GM19025 (cell line): ENCODE data around the gene PPIH.
"Not testable (repeated sequence)": the region's sequence is repeated elsewhere in the genome, so short reads cannot be mapped to it uniquely, and the experiment has no call there.

Experiments used
- ATAC-seq: cut with Tn5 transposase; IDR thresholded peaks from one replicate; pipeline ENCODE4 v1.9.1; 2021; ENCODE audit warnings: mild to moderate bottlenecking, low read depth, moderate library complexity; ENCODE audit not compliant: unreplicated experiment

Gene PPIH

GRCh38 chr1:42657981-42658876 is at the start of gene PPIH:
TSS of gene PPIH (plus strand) at chr1:42658423. CDS start at chr1:42658447, 24 bp downstream.
- ATAC-seq, result peak; percentile 96

- no peak for ATAC-seq
Measured at GRCh38 chr1:42613803-42614131, 44.5 kb upstream of the PPIH start.

GRCh38 chr1:42618866-42619265 is 39.4 kb upstream of the PPIH start:
- ATAC-seq, result no peak

- no peak for ATAC-seq
Measured at GRCh38 chr1:42620307-42620706, 37.9 kb upstream of the PPIH start.

- not testable (repeated sequence) for ATAC-seq
Measured at GRCh38 chr1:42621180-42621579, 37.0 kb upstream of the PPIH start.

GRCh38 chr1:42627205-42627604 is 31.0 kb upstream of the PPIH start:
- ATAC-seq, result not testable (repeated sequence)

GRCh38 chr1:42639116-42639515 is 19.1 kb upstream of the PPIH start:
- no peak for ATAC-seq

- no peak for ATAC-seq
Measured at GRCh38 chr1:42646056-42646455, 12.2 kb upstream of the PPIH start.

GRCh38 chr1:42657201-42657600 is 1.0 kb upstream of the PPIH start:
- ATAC-seq, result no peak

- no peak for ATAC-seq
Measured at GRCh38 chr1:42658877-42659337, 684 bp downstream of the PPIH start.

- ATAC-seq, result no peak
Measured at GRCh38 chr1:42660907-42661500, 2.8 kb downstream of the PPIH start.

- no peak for ATAC-seq
Measured at GRCh38 chr1:42669936-42670335, 11.7 kb downstream of the PPIH start.

GRCh38 chr1:42670425-42670824 is 12.2 kb downstream of the PPIH start:
- no peak for ATAC-seq

GRCh38 chr1:42674214-42674613 is 16.0 kb downstream of the PPIH start:
- ATAC-seq, result no peak

GRCh38 chr1:42674682-42675081 is 16.5 kb downstream of the PPIH start:
- no peak for ATAC-seq

- no peak for ATAC-seq
Measured at GRCh38 chr1:42675467-42675866, 17.2 kb downstream of the PPIH start.

- no peak for ATAC-seq
Measured at GRCh38 chr1:42676534-42677087, 18.4 kb downstream of the PPIH start.

- no peak for ATAC-seq
Measured at GRCh38 chr1:42679364-42679983, 21.3 kb downstream of the PPIH start.

- no peak for ATAC-seq
Measured at GRCh38 chr1:42680055-42680454, 21.8 kb downstream of the PPIH start.

GRCh38 chr1:42680921-42681683 is 22.9 kb downstream of the PPIH start:
- ATAC-seq, result no peak
